Renal pelvis (tissue), 4 donors: Measurements from ENCODE around the gene ERCC1. TPM values are rescaled to one million over a fixed set of nuclear protein-coding genes. Genes with fewer than 3 reads are reported as not detected.
"Not testable (repeated sequence)": the region's sequence is repeated elsewhere in the genome, so short reads cannot be mapped to it uniquely, and the experiment has no call there.

Experiments
- DNase-seq: peaks from one replicate; pipeline ENCODE4 v3.0.0-alpha.2; 2013
- polyA plus RNA-seq, 3 donors: library from polyadenylated mRNA; unstranded; fragments of 120-200 nt; gene quantifications; one replicate each; pipeline ENCODE4 v1.2.1, GENCODE V29; 2013; ENCODE audit not compliant: insufficient read length in 3 of 3

ERCC1 gene
- polyA plus RNA-seq, 3 donors: 83.0 to 97.5 (median 89.9) TPM

DNA sequence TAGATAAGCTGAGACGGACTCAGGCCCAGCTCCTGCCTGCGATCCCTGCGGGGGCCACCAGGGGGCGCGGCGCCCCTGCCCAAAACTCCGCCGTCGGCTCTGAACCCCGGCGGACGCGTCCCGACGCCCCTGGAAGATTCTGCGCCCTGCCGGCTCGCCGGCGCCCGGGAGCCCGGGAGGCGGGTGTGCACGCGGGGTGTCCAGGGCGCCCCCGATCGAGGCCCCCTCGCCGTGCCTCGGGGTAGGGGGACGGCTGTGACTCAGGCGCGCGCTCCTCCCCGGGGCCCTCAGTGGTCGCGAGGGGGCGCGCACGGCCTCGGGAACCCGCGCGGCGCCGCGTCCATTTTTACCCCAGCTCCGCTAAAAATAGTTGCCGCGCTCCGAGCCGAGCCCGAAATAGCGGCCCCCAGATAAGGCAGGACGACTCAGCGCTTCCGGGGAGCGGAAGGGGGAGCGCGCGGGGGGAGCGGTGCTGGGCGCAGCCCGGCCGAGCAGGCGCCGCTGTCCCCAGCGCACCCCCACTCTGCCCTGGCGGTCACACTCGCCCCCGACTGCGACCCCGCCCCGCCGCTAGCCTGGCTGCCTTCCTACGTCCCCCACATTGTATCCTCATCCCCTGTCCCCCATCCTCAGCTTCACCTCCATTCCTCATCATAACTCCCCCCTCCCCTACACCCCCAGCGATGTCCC lies 16.0 kb upstream of the ERCC1 start:
- no peak for DNase-seq

DNA sequence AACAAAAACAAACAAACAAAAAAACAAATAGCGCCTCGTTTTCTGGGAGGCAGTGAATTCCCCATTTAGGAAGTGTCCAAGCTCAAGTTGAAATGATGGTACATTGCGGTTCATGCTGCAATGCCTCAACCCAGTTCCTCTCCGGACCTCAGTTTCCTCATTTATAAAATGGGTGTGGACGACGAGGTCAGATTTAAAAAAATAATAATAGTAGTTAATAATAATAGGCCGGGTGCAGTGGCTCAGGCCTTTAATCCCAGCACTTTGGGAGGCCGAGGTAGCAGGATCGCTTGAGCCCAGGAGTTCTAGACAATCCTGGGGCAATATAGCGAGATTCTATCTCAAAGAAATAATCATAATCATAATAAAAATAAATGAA lies 15.5 kb upstream of the ERCC1 start:
- DNase-seq: no peak

DNA sequence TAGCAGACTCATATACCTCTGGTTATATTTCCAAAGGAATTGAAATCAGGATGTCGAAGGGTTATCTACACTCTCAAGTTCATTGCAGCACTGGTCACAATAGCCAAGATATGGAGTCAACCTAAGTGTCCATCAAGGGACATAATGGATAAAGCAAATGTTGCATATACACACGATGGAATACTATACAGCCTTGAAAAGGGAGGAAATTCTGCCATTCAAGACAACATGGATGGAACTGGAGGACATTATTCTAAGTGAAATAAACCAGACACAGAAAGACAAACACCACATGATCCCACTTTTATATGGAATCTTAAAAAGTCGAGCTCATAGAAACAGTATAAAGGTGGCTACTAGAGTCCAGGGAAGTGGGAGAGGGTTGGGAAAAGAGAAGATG lies 13.6 kb upstream of the ERCC1 start:
- DNase-seq: no peak

DNA sequence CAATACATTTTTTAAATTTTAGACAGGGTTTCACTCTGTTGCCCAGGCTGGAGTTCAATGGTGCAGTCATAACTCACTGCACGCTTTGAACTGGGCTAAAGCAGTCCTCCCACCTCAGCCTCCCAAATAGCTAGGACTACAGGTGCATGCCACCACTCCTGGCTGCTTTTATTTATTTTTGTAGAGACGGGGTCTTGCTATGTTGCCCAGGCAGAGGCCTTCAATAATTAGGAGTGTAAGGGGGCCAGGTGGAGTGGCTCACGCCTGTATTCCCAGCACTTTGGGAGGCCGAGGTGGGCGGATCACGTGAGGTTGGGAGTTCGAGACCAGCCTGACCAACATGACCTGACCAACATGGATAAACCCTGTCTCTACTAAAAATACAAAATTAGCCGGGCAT lies 8.8 kb upstream of the ERCC1 start:
- DNase-seq: not testable (repeated sequence)

DNA sequence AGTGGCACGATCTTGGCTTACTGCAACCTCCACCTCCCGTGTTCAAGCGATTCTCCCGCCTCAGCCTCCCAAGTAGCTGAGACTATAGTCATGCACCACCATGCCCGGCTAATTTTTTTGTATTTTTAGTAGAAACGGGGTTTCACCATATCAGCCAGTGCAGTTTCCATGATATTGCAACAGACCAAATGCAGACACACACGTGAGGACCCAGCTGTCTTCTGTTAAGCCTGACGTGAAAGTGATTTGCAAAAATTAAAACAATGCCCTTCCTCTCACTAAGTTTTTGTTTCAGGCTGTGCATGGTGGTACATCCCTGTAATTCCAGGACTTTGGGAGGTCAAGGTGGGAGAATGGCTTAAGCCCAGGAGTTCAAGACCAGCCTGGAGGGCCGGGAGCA lies 7.3 kb upstream of the ERCC1 start:
- not testable (repeated sequence) for DNase-seq

DNA sequence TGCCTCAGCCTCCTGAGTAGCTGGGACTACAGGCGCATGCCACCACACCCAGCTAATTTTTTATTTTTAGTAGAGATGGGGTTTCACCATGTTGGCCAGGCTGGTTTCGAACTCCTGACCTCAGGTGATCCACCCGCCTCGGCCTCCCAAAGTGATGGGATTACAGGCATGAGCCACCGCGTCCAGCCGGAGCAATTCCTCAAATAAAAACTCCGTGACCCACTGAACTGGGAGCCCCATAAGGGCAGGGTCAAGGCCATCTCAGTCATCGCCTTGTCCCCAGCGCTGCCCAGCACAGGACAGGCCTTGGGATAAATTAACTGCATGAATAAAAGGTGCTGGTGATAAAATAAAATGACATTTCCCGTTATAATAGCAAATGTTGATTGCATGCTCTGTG lies 6.2 kb upstream of the ERCC1 start:
- DNase-seq: not testable (repeated sequence)

DNA sequence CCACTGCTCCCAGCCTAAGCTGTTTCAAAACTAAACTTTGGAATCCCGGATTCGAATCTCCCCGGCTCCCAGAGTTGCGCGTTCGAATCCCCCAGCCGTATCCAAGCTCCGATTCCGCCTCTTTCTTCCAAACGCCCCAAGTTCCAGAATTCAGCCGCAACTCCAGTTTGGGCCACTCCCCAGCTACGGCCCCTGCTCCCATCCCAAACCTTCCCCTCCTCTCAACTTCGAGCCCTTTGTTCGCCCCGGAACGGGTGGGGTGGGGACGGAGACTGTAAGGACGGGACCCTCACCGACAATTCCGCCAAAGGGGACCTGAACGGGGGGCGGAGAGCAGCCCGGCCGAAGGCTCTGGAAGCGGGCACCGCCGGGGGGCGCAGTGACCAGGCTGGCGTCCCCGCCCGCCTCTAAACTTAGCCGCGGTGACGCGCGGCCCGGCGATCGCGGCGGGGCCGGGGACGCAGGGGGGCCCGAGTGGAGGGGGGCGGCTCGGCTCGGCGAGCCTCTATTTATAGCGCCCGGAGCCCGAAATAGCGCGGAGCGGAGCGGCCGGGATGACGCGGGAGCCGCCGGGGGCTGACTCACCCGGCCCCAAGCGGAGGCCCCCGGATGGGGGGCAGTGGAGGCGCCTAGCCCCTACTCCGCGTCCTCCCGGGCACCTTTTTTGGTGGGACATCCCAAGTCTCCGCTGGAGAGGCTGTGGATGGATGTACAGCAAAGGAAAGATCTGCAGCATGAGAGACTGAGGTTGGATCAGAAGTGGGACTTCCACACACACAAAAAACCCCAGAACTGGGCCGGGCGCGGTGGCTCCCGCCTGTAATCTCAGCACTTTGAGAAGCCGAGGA lies 4.9 kb upstream of the ERCC1 start:
- DNase-seq: no peak

DNA sequence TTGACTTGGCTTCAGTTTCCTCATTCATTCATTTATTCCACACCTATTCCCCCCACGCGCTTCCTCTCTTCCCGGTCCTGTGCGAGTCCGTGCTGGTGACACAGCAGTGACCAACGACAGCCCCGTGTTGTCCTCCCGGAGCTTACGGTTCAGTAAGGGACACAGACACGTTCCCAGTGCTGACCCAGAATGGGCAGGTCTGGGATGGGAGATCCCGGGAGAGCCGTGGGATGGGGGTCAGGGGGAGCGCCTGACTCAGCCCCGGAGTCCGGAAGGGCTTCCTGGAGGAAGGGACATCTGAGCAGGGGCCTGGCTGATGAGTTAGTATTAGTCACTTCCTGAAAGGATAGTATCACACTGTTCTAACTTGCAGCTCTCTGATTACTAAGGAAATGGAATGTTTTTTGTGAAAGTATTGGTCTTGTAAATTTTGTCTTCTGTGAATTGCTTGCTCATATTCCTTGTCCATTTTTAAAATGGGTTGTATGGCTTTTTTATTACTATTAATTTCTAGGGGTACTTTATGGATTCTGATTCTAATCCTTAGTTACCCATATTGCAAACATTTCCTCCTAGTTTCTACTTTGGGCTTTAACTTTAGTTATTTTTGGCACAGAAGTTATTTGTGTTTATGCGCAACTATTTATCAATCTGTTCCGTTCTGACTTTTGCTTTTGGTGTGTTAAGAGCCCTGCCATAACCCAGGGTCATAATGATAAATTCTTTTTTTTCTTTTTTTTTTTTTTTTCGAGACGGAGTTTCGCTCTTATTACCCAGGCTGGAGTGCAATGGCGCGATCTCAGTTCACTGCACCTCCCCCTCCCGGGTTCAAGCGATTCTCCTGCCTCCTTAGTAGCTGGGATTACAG lies 708 bp upstream of the ERCC1 start:
- DNase-seq: no peak

DNA sequence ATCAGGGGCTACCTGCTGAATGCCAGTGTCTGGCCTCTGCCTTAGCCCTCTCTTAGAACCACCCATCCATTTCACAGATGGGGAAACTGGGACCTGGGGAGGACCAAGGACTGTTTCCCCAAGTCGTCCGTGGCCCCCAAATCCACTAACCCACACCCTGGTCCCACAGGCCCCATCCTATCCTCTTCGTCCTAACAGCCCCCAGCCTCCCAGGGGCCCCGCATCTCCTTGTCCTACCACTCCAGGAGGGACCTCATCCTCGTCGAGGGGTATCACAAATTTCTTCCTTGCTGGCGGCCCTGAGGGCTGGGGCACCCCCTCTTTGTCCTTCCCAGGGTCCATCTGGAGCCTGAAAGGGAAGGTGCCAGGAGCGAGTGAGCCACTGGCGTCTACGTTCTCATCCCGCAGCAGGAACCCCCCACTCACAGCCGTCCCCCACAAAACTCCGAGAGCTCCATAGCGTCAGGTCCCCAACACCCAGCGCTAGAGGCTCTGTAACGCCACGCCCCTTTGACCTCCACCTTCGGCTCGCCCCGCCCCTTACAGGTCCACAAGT lies 606 bp downstream of the ERCC1 start:
- no peak for DNase-seq

DNA sequence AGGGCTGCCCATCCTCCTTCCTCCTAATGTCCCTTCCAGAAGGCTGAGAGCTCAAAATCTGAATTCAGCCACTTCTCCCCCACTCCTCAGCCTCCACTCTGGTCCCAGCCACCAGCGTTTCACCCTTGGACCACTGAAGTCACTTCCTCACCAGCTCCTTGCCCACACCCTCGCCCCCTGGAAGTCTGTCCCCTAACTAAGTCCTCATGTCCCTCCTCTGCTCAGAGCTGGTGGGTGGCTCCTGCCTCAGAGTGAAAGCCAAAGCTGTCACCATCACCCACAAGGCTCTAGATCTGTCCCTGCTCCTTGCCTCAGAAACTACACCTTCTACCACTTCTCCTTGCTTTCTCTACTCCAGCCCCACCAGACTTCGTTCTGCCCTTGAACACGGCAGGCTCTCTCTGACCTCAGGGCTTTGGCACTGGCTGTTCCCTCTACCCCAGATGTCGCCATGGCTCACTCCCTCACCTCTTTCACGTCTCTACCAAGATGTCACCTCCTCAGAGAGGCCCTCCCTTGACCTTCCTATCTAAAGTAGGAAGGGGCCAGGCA lies 1.7 kb downstream of the ERCC1 start:
- no peak for DNase-seq

DNA sequence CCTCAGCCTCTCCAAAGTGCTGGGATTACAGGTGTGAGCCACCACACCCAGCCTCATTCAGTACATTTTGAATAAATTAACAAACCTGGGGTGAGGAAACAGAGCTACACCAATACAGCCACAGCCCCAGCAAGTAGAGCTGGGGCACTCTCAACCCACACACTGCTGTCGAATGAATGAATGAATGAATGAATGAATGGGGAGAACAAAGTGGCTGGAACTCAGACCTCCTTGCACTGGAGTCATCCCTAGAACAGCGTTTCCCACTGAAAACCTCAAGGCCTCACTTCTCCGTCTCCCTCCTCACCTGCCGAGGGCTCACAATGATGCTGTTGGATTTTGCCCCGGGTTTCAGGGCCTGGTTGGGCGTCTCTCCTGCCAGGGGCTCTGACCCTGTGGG lies 2.8 kb downstream of the ERCC1 start:
- DNase-seq: no peak

DNA sequence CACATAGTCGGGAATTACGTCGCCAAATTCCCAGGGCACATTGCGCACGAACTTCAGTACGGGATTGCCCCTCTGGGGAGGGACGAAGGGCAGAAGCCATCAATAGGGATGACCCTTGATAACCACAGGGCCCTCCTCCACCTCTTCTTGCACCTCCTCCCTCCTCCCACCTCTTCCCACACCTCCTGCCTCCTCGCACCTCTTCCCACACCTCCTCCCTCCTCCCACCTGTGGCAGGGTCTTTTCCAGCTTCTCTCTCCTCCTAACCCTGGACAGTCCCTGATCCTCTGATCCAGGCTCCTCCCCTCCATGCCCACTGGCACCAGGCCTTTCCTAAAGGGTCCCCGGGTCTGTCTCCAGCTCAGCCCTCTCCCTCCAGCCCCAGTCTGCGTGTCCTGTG lies 3.4 kb downstream of the ERCC1 start:
- DNase-seq: no peak

DNA sequence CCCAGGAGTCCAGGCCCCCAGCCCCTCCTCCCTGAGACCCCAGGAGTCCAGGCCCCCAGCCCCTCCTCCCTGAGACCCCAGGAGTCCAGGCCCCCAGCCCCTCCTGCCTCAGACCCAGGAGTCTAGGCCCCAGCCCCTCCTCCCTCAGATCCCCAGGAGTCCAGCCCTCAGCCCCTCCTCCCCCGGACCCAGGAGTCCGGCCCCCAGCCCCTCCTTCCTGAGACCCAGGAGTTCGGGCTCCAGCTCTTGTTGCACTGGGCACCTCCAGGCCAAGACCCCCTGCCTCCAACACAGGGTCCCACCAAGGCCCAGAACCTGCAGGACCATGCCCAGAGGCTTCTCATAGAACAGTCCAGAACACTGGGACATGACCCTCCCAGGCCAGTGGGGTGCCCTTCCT lies 3.8 kb downstream of the ERCC1 start:
- no peak for DNase-seq

DNA sequence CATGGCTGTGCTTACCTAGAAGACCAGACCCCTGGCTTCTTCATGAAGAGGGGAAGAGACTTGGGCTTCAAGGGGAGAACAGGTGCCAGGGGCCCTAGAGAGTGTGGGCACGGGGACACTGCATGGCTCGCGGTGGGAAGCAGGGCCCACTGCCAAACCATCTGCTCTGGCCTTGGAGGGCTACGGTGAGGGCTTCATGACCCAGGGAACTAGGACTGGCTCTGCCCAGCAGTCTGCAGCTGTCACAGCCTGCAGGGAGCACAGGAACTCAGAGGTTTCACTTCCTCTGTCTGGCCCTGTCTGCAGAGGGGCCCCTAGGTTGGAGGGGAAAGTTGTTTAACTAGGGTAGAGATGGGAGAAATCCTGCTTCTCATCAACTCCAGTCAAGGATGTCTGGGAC lies 4.3 kb downstream of the ERCC1 start:
- no peak for DNase-seq

DNA sequence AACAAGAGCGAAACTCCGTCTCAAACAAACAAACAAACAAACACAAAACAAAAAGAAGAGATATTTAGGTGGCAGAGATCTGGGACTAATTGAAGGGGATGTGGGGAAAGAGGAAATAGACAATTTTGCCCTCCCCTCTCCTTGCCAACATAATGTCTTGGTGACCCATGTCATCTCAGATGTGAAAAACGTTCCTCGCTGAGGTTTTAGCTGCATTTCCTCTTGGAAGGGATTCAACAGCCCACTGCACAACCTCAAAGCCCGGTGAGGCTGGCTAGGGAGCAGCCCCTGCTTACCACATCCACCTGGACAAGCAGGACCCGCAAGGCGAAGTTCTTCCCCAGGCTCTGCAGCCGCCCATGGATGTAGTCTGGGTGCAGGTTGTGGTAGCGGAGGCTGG lies 4.9 kb downstream of the ERCC1 start:
- DNase-seq: no peak

DNA sequence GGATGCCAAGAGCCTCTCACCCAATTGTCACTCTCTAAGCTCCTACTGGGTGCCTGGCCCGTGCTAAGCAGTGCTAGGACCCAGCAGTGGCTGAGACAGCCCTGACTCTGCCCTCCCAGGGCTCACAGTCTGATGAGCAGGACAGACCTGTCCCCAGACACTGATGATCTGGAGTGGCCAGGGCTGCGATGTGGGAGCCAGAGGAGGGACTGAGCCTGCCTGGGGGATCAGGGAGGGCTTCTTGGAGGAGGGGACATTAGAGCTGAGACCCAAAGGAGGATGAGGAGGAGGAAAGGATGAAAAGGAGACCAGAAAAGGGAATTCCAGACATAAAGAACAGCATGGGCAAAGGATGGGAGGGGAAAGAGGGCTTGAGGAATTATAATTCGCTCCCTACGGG lies 6.6 kb downstream of the ERCC1 start:
- no peak for DNase-seq

DNA sequence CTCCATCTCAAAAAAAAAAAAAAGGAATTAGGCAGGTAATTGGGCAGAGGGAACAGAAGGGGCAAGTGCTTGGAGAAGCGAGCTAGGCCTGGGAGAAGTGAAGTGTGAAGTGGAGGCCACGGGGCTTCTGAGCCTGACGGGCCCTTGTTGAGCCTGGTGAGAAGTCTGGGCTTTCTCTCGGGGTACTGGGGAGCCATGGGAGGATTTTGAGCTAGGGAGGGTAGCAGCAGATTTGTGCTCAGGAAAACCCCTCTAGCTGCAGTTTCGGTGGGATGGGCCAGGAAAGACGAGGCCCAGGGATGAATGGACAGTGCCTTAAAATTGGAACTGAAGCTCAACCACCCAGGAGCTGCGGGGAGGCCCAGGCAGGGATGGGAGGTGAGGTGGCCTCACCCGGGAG lies 9.2 kb downstream of the ERCC1 start:
- no peak for DNase-seq

DNA sequence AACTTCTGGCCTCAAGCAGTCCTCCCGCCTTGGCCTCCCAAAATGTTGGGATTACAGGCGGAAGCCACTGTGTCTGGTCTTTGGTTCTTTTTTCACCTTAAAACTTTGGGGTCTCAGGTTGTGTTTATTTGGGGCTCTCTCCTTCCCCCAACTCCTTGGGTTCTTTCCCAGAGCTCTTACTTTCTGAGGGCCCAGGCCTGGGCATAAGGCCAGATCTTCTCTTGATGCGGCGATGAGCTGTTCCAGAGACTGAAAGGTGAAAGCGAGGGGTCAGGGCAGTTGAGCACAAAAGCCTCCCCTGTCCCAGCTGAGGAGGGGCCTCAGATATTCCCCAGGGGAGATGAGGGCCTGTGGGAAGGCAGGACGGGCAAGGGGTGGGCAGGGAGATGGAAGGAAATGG lies 10.2 kb downstream of the ERCC1 start:
- DNase-seq: no peak

DNA sequence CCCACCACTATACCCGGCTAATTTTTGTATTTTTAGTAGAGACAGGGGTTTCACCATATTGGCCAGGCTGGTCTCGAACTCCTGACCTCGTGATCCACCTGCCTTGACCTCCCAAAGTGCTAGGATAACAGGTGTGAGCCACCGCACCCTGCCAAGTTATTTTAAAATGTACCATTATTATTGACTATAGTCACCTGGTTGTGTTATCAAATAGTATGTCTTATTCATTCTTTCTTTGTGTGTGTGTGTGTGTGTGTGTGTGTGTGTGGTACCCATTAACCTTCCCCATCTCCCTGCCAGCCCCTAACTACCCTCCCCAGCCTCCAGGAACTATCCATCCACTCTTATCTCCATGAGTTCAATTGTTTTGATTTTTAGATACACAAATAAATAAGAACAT lies 13.4 kb downstream of the ERCC1 start:
- DNase-seq: not testable (repeated sequence)

DNA sequence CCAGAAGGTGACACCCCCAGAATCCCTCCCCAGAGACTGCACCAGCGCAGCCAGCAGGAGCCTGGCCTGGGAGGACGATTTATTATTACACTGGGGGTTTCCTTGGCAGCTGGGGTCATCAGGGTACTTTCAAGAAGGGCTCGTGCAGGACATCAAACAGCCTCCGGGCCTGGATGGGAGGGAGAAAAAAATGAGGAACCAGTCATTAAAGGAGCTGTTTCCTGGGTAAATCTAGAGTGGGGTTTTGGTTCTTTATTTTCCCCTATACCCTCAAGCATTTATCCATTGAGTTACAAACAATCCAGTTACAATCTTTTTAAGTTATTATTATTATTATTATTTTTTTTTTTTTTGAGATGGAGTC lies 14.2 kb downstream of the ERCC1 start:
- DNase-seq: no peak

DNA sequence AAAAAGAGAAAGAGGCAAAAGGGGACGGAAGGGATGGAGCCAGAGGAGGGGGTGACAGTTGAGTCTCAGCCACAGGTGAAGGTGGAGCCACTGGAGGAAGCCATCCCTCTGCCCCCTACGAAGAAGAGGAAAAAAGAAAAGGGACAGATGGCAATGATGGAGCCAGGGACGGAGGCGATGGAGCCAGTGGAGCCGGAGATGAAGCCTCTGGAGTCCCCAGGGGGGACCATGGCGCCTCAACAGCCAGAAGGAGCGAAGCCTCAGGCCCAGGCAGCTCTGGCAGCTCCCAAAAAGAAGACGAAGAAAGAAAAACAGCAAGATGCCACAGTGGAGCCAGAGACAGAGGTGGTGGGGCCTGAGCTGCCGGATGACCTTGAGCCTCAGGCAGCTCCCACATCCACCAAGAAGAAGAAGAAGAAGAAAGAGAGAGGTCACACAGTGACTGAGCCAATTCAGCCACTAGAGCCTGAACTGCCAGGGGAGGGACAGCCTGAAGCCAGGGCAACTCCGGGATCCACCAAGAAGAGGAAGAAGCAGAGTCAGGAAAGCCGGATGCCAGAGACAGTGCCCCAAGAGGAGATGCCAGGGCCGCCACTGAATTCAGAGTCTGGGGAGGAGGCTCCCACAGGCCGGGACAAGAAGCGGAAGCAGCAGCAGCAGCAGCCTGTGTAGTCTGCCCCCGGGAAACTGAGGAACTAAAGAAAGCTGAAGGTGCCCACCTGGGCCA lies 14.7 kb downstream of the ERCC1 start:
- no peak for DNase-seq
